ENCODE measurements around the gene LRRC4.

The LRRC4 gene

DNA sequence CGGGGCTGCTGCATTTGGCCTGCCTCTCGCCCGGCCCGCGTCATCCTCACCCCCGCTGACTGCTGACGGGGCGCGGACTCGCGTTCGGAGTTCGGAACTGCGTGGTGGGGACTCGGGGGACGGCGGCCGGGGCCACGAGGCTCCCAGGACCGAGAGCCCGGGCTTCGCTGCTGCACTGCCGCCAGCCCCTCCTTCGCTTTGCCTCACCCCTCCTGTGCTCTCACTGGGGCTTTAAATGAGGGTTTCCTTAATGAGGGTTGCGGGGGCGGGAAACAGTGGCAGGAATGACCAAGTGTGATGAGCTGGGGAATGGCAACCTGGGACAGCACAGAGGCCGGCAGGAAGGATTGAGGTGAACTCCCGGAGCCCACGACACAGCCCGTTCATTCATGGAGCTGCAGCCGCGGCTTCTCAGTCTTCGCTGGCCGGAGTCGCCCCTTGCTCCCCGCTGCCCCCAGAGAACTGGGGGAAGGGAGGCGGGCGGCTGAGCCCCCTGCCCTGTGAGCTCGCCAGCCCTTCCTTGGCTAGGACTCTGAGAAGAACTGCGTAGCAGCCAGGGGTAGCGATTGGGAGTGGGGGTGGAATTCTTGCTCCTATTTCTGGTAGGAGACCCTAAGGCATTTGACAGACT lies 1.5 kb upstream of the LRRC4 start:
- DNase-seq (ENCODE audit: low read depth in 2 of 2, low spot score in 1 of 2), result no peak

DNA sequence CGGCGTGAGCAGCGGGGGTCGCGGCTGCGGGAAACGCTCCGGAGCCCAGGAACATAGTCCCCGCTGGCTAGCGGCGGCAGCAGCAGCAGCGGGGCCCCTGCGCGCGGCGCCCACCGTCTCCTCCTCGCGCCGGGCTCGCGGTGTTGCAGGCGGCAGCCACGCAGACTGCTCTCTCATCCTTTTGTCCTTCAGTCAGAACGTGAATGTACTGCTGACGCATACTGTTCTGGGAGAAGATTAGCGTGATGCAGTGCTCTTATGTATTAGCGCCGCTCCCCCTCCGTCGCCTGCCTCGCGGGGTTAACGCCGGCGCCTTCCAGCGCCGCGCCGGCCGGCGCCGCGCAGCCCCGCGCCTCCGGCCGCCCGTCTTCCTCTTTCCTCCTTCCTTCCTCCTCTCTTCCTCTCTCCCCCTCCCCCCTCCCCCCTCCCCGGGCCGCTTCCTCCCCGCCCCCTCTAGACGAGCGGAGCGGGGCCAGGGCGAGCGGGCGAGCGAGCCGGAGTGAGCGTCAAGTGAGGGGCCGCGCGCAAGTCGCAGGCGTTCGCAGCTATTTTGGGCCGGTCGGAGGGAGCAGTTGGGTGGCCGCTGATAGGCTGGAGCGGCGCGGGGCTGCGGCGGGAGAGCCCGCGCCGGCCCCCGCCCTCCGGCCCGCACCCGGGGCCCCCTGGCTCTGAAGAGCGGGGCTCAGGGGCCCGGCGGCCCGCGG lies 816 bp upstream of the LRRC4 start:
- peak in 1 of 2 donors; percentile 10 for DNase-seq (ENCODE audit: low read depth in 2 of 2, low spot score in 1 of 2)

DNA sequence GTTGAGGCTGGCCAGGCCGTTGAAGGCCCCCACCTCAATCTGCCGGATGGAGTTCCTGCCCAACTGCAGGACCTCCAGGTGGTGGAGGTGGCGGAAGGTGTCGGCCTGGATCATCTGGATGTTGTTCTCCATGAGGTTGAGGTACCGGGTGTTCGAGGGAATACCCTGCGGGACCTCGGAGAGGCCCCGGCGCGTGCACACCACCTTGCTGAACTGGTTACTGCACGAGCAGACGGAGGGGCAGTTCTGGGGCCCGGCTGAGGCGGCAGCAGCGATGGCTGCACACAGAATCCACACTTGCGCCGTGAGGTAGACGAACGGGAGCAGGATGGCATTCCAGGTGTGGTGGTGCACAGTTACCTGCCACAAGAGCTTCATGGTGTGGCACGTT lies 979 bp downstream of the LRRC4 start:
- DNase-seq (ENCODE audit: low read depth in 2 of 2, low spot score in 1 of 2), result no peak

DNA sequence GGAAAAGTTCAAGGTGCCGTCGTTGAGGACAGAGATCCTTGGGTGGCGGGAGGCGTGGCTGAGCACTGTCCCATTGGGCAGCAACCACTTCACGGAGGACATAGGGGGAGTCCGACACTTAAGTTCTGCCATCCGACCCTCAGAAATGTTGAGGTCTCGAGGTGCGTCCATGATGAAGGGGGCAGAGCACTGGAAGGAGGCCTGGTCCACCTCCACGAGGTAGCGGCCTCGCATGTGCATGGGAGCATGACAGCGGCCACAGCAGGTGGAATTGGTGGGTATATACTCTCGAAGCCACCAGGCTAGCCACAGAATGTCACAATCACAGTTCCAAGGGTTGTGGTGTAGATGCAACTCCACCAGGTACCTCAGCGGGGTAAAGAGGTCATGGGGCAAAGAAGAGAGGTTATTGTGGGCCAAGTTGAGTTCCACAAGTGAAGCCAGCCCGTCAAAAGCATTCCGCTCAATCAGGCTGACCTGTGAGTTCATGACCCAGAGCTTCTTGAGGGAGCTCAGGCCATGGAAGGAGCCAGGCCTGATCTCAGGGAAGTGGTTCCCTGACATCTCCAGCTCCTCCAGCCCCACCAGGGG lies 1.7 kb downstream of the LRRC4 start:
- no peak for DNase-seq (ENCODE audit: low read depth in 2 of 2, low spot score in 1 of 2)

- no peak for DNase-seq (ENCODE audit: low read depth in 2 of 2, low spot score in 1 of 2)
These were observed 3.7 kb downstream of the LRRC4 start for GRCh38 chr7:128027485-128027980.

DNA sequence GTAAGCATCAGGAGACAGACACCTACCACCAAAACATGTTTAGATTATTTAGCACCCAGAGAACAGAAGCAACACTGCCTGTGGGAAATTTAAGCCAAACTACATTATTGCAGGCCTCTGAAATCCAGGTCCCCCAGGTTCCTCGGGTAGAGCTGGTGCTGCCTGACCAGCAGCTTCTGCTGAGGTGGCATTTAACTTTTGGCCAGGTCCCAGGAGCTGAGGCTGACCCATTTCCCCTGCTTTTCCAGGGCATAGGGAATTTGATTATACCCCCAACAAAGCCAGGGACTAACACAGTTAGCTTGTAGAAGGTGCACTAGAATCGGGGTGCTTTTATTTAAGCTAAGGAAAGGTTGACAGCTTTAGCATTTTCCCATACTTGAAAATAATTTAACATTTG lies 4.7 kb downstream of the LRRC4 start:
- no peak for DNase-seq (ENCODE audit: low read depth in 2 of 2, low spot score in 1 of 2)

GRCh38 chr7:128025819-128026218 lies 5.4 kb downstream of the LRRC4 start:
- no peak for DNase-seq (ENCODE audit: low read depth in 2 of 2, low spot score in 1 of 2)

GRCh38 chr7:128025380-128025779 lies 5.9 kb downstream of the LRRC4 start:
- DNase-seq (ENCODE audit: low read depth in 2 of 2, low spot score in 1 of 2), result no peak

DNA sequence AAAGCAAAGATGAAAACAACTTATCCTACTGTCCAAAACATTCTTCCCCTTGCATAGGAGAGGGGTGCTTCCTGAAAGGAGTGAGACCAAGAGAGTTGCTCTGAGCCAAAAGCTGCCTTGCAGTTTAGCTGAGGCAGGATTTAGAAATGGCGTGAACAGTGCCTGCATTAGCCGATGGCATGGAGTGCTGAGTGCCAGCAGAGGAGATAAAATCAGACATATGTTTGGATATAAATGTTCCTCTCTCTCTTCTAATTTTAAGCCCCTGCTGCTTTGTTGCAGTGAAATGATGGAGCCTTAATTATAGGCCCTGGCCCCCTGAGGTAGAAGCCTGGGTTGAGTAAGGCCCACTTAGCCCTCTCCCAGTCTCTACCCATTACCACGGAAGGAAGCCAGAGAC lies 7.1 kb downstream of the LRRC4 start:
- no peak for DNase-seq (ENCODE audit: low read depth in 2 of 2, low spot score in 1 of 2)

- DNase-seq (ENCODE audit: low read depth in 2 of 2, low spot score in 1 of 2), result no peak
These were observed 8.4 kb downstream of the LRRC4 start for GRCh38 chr7:128022631-128023532.

DNA sequence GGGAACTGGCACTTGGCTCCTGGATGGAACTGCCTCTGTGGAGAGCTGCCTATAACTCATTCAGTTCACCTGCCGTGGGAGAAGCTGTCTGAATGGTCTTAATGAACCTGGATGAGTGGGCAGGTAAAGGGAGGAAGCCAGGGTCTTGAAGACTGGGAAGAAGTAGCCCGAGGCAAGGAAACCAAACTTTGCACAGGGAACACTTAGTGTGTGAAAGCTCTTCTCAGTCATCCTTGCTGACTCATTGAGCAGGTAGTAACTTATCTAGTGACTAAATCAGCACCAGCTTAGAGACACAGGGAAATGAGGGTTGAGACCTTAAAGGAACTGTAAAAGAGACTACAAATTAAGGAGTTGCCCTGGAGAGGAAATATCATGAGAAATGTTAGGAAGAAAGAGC lies 9.9 kb downstream of the LRRC4 start:
- no peak for DNase-seq (ENCODE audit: low read depth in 2 of 2, low spot score in 1 of 2)

GRCh38 chr7:128020159-128020558 lies 11.1 kb downstream of the LRRC4 start:
- DNase-seq (ENCODE audit: low read depth in 2 of 2, low spot score in 1 of 2), result no peak

DNA sequence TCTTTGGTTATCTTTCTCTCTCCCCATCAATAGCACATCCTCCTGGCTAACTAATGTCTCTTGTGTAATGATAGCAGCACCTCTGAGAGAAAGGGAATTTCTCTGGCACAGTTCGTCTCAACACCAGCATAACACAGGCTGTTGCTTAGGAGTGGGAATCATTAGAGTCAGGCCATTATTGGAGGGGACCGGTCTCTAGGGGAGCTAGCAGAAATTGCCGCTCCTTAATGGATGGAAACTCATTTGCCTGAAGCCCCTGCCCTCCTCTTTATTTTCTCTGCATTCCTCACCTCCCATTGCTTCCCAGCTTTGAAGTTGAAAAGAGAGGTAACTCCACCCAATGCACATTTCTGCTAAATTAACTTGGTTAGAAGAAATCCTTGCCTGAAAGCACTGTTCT lies 11.9 kb downstream of the LRRC4 start:
- DNase-seq (ENCODE audit: low read depth in 2 of 2, low spot score in 1 of 2), result no peak

GRCh38 chr7:128017862-128018845 lies 13.1 kb downstream of the LRRC4 start:
- no peak for DNase-seq (ENCODE audit: low read depth in 2 of 2, low spot score in 1 of 2)

GRCh38 chr7:128017460-128017859 lies 13.8 kb downstream of the LRRC4 start:
- no peak for DNase-seq (ENCODE audit: low read depth in 2 of 2, low spot score in 1 of 2)

- no peak for DNase-seq (ENCODE audit: low read depth in 2 of 2, low spot score in 1 of 2)
These were observed 16.4 kb downstream of the LRRC4 start for GRCh38 chr7:128014811-128015210.

DNA sequence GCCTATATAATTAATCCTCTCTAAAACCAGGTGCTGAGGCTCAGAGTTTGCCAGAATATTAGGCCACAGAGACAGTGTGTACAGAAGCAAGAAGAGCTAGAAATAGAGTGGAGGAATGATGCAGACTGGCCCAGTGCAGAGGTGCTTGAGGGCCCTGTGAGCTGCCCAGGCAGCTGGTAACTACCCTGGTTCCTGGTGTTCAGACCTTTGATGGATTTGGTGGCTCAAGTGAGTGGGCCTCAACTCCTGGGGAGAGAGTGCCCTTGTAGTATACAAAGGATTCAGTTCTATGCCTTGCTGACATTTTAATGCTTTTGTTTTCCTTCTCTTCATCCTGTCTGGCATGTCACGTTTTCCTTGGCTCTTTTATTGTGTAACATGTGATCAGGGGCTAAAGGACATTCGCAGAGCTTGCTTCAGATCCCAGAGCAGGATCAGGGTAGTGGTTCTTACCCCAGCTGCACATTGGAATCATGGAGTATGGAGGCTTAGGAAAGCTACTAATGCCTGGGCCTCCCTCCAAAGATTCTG lies 20.0 kb downstream of the LRRC4 start:
- DNase-seq (ENCODE audit: low read depth in 2 of 2, low spot score in 1 of 2), result no peak

DNA sequence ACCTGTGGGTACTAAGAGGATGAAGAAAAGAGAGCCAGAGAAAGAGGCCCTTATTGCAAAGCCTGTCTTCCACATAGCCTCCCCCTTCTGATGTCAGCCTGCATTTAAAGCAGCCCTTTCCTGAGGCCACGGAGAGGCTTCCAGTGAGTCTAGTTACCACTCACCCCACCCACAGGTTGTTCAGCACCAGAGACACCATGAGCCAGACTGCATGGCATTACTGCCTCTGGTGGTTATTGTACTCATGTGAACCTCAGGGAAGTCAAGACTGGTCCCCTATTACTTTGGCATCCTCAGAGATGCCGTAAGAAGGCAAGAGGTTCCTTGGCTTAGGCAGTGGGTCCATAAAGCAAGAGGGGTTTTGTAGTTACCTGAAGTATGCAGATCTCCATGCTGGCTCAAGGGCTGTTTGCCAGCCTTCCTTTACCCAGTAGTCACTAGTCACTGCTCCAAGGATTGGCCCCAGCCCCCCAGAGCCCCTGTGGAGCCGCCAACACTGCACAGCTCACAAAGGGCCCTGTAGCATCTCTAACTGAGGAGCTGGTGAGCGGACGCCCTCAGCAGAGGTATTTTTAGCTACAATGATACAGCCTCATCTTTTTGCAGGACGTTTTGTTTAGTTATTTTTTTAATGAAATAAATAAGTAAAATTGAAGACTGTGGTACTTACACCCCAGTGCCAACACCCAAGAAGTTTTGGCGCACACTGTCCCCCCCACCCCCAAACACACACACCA lies 20.7 kb downstream of the LRRC4 start:
- no peak for DNase-seq (ENCODE audit: low read depth in 2 of 2, low spot score in 1 of 2)

DNA sequence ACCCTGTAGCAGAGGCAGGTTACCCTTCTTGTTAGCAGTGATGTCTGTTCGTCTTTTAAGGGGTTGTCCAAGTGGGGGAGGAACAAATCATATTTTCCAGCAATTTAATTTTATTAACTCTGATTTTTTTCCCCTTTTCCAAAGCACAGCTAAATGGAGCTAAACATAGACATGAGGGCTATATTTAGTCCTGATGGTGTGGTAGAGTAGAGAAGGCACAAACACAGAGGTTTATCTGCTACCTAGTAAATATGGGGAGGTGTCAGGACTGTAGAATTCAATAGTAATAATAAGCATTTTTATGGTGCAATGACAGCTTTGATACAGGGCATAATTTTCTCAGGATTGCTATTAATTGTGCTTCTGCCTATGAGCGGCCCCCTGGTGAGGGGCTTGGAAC lies 22.5 kb downstream of the LRRC4 start:
- DNase-seq (ENCODE audit: low read depth in 2 of 2, low spot score in 1 of 2), result no peak

Data from stimulated activated CD8-positive, alpha-beta memory T cell treated with anti-CD3 and anti-CD28 coated beads, Interleukin-4, amount 100 ng/mL, for 1 hour (primary cell).